ENCODE measurements around the gene RITA1. TPM values are rescaled to one million over a fixed set of nuclear protein-coding genes. Genes with fewer than 3 reads are reported as not detected.

The RITA1 gene
- total RNA-seq, 1 experiment from 2014 or later = 17.5 TPM

GRCh38 chr12:113224955-113225354 is 39.4 kb downstream of the RITA1 start:
- CTCF ChIA-PET = no interaction called here

GRCh38 chr12:113226696-113227568 is 41.4 kb downstream of the RITA1 start:
- peak overlapping the region; percentile 39 for H3K27ac Mint-ChIP-seq (ENCODE audit: low read depth, unreplicated experiment)
- ChIA-PET POLR2A (interaction anchor here (13.3 kb wide), 1 partner anchor 14 kb away, joined by 237 read pairs; no protein-coding TSS in a partner anchor), CTCF (interaction anchor here (0.7 to 0.9 kb wide), 3 partner anchors 25 to 84 kb away, joined by 3 to 4 read pairs (median 3); no protein-coding TSS in a partner anchor)
- BruUV-seq (replicated peaks) = no TSS peak
- peaks cover 22% of the 10 kb centered on the region for H3K36me3 Mint-ChIP-seq (ENCODE audit: insufficient read depth, unreplicated experiment)
- peaks cover 17% of the 10 kb centered on the region for H3K4me1 Mint-ChIP-seq (ENCODE audit: insufficient read depth, unreplicated experiment)
- H3K4me3 Mint-ChIP-seq (ENCODE audit: unreplicated experiment) = no peak overlapping the region
- TF ChIP-seq CTCF (IDR thresholded peaks at IDR 0.05; ENCODE audit: unreplicated experiment) = no peak
- intact Hi-C loops (cut with micrococcal nuclease) = loop anchor here (10.0 kb wide), 1 partner anchor 108 kb away; the partner anchor contains the start of gene SLC8B1
- DNase-seq (ENCODE audit: unreplicated experiment) = peak; percentile 7
- no peaks in the 10 kb centered on the region for H3K27me3 Mint-ChIP-seq (ENCODE audit: insufficient read depth, unreplicated experiment)
- no peaks in the 10 kb centered on the region for H3K9me3 Mint-ChIP-seq (ENCODE audit: unreplicated experiment)

More at GRCh38 chr12:113224955-113225354, 39.4 kb downstream of the RITA1 start:
- Mint-ChIP-seq H3K4me1 (ENCODE audit: insufficient read depth, unreplicated experiment) (peaks cover 13% of the 10 kb centered on the region), H3K36me3 (ENCODE audit: insufficient read depth, unreplicated experiment) (peaks cover 5% of the 10 kb centered on the region), H3K9me3 (ENCODE audit: unreplicated experiment) (no peaks in the 10 kb centered on the region), H3K27ac (ENCODE audit: low read depth, unreplicated experiment) (no peak overlapping the region), H3K4me3 (ENCODE audit: unreplicated experiment) (no peak overlapping the region), H3K27me3 (ENCODE audit: insufficient read depth, unreplicated experiment) (no peaks in the 10 kb centered on the region)
- no TSS peak for BruUV-seq (replicated peaks)
- intact Hi-C loops (cut with micrococcal nuclease) = loop anchor here (10.0 kb wide), 1 partner anchor 110 kb away; the partner anchor contains the start of gene SLC8B1
- POLR2A ChIA-PET = interaction anchor here (1.1 to 13.3 kb wide), 2 partner anchors 16 to 40 kb away, joined by 4 to 237 read pairs; partner anchors contain the start of genes DDX54 and RITA1
- no peak for TF ChIP-seq CTCF (IDR thresholded peaks at IDR 0.05; ENCODE audit: unreplicated experiment)
- DNase-seq (ENCODE audit: unreplicated experiment) = no peak

- H3K4me3 Mint-ChIP-seq (ENCODE audit: unreplicated experiment) = no peak overlapping the region
- H3K27me3 Mint-ChIP-seq (ENCODE audit: insufficient read depth, unreplicated experiment) = no peaks in the 10 kb centered on the region
- peaks cover 11% of the 10 kb centered on the region for H3K4me1 Mint-ChIP-seq (ENCODE audit: insufficient read depth, unreplicated experiment)
- peaks cover 29% of the 10 kb centered on the region for H3K36me3 Mint-ChIP-seq (ENCODE audit: insufficient read depth, unreplicated experiment)
- POLR2A ChIA-PET = interaction anchor here (0.7 to 13.3 kb wide), 2 partner anchors 13 to 43 kb away, joined by 4 to 237 read pairs; partner anchors contain the start of gene DDX54
- intact Hi-C loops (cut with micrococcal nuclease) = loop anchor here (10.0 kb wide), 1 partner anchor 107 kb away; the partner anchor contains the start of gene SLC8B1
- H3K9me3 Mint-ChIP-seq (ENCODE audit: unreplicated experiment) = no peaks in the 10 kb centered on the region
- TF ChIP-seq CTCF (IDR thresholded peaks at IDR 0.05; ENCODE audit: unreplicated experiment) = no peak
- BruUV-seq (replicated peaks) = no TSS peak
- DNase-seq (ENCODE audit: unreplicated experiment) = no peak
- peak overlapping the region; percentile 39 for H3K27ac Mint-ChIP-seq (ENCODE audit: low read depth, unreplicated experiment)
- CTCF ChIA-PET = interaction anchor here (1.4 kb wide), 1 partner anchor 235 kb away, joined by 4 read pairs; no protein-coding TSS in a partner anchor
Measured at GRCh38 chr12:113227686-113228391, 42.3 kb downstream of the RITA1 start.

Measured in MCF 10A (cell line).